Activated T-helper 1 cell treated with Interleukin-2 at 50 U/mL for 16 hours (primary cell): ENCODE data around the gene ERVMER34-1.
A peak's percentile ranks its signal among the peaks of the same experiment; 100 is the strongest.

Experiments
- DNase-seq: peaks from one replicate; pipeline ENCODE4 v3.0.0-alpha.2; 2020; ENCODE audit warnings: low read depth

The ERVMER34-1 gene

GRCh38 chr4:52718123-52718522 lies 33.1 kb downstream of the ERVMER34-1 start:
- DNase-seq, result no peak

DNA sequence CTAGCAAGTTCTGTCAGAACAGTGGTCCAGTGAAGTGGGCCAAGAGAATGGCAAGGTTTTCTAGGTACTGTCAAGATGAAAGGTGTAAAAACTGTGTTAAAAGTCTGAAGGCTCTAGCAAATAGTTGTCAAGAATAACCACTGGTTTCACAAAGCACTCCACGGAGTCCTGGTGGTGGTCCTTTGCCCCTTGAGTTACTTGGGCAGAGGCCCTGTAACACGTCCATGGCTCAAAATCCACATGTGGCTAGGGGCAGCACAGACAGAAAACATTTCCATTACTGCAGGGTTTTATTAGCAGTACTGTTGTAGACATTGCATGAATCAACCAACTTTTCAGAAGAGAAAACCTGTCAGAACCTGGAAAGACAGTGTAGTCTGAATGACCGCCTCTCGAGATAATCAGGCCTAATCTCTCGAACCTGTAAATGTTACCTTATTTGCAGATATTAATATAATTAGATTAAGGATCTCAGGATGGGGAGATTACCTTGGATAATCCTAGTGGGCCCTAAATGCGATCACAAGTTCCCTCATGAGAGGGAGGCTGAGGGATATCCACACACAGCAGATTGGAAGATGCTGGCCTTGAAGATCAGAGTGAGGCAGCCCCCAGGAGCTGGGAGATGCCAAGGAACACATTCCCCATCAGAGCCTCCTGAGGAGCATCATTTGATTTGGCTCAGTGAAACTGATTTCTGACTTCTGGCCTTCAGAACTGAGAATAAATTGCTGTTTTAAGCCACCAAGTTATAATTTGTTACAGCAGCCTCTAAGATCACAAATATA lies 34.7 kb downstream of the ERVMER34-1 start:
- no peak for DNase-seq

- no peak for DNase-seq
These were observed 35.3 kb downstream of the ERVMER34-1 start for GRCh38 chr4:52715914-52716313.

- DNase-seq, result no peak
These were observed 35.8 kb downstream of the ERVMER34-1 start for GRCh38 chr4:52715255-52715897.

DNA sequence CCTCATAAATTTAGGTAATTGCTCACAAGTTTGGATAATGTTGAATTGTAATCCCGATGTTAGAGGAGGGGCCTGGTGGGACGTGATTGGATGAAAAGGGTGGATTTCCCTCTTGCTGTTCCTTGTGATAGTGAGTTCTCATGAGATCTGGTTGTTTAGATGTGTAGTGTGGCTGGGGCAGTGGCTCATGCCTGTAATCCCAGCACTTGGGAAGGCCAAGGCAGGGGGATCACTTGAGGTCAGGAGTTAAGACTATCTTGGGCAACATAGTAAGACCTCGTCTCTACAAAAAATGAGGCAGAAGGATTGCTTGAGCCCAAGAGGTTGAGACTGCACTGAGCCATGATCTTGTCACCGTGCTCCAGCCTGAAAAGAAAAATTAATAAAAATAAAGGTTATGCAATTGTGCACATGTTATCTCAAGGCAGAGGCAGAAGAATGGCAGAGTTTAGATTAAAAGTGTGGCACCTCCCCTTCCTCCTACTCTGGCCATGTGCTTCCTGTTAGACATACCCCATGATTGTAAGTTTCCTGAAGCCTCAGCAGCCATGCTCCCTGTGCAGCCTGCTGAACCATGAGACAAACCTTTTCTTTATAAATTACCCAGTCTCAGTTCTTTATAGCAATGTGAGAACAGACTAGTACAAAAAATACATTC lies 36.5 kb downstream of the ERVMER34-1 start:
- no peak for DNase-seq

- no peak for DNase-seq
These were observed 37.7 kb downstream of the ERVMER34-1 start for GRCh38 chr4:52713456-52713937.

DNA sequence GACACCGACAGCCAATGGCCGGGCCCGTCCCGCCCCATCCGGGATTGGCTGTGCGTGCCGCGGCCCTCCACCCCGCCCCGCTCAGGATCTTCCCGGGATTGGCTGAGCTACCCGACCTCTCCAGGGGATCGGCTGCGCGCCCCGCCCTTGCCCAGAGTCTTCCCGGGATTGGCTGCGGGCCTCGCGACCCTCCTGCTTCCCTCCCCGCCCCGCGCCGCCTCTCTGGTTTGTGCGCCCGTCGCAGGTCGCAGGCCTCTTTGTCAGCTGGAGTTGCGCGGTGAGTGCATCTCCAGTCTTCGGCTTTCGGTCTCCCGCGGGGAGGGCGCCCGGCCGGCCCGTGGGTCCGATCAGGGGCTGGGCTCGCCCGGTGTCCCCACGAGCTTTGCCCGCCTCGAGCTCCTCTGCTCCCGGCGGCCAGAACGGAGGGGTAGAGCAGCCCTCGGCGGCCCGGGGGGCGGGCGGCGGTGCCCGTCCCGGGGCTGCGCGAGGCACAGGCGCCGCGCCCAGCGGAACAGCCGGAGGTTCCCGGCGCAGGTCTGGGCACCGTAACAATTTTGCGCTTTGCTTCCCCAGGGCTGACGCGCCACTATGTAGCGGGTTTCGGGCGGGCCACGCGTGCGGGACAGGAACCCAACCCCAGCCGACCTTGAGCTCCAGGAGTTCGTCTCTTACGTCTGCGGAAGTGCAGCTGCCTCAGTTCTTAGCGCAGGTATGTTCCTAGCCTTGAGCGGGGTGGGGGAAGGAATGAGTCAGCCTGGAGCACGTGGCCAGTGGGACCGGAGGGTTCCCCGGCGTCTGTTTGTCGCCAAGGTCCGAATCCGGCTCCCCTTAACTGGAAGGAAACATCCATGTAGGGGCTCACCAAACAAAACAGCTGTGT lies 38.7 kb downstream of the ERVMER34-1 start:
- peak; percentile 96 for DNase-seq

GRCh38 chr4:52711834-52712250 lies 39.4 kb downstream of the ERVMER34-1 start:
- DNase-seq, result no peak

GRCh38 chr4:52711272-52711671 lies 40.0 kb downstream of the ERVMER34-1 start:
- DNase-seq, result no peak

GRCh38 chr4:52709155-52709554 lies 42.1 kb downstream of the ERVMER34-1 start:
- DNase-seq, result no peak

DNA sequence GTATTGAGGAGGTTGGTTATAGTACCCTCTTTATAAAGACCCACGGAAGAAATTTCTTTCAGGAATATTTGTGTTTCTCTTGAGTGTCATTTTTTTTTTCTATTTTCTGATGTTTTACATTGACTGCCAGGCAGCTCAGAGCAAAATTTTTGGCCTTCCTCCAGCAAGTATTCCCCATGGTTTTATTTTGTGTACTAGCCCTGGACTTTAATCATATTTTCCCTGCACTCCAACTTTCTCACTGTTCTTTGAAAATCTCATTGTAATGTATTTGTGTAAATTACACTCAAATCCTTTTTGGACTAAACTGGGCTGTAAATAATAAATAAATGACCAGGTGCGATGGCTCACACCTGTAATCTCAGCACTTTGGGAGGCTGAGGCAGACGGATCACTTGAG lies 46.6 kb downstream of the ERVMER34-1 start:
- DNase-seq, result no peak

- no peak for DNase-seq
These were observed 47.1 kb downstream of the ERVMER34-1 start for GRCh38 chr4:52704133-52704532.

GRCh38 chr4:52701207-52701606 lies 50.0 kb downstream of the ERVMER34-1 start:
- DNase-seq, result no peak

- DNase-seq, result no peak
These were observed 56.3 kb downstream of the ERVMER34-1 start for GRCh38 chr4:52694936-52695335.

- DNase-seq, result no peak
These were observed 57.7 kb downstream of the ERVMER34-1 start for GRCh38 chr4:52693492-52693891.
